Activated B cell treated with CpG ODN at 0.5 μM for 24 hours (primary cell): ENCODE data around the gene UBE2E1. TPM values are rescaled to one million over a fixed set of nuclear protein-coding genes. Genes with fewer than 3 reads are reported as not detected.

ENCODE experiments used
- ATAC-seq: fragments of 200-7000 bp; cut with Tn5 transposase; one replicate; pipeline ENCODE4 v1.10.0; 2021; ENCODE audit warnings: low read depth, mild to moderate bottlenecking, moderate library complexity
- CTCF ChIA-PET: fragments of 350-600 bp; sonication (Branson Sonifier 250); formaldehyde crosslinking; loops from one replicate; lab custom pipeline; 2021; ENCODE audit warnings: antibody characterized with exemption; lab: Charles Lee
- POLR2A ChIA-PET: fragments of 350-600 bp; sonication (Branson Sonifier 250); formaldehyde crosslinking; loops from one replicate; lab custom pipeline; 2021; ENCODE audit warnings: antibody characterized with exemption; lab: Charles Lee
- DNase-seq: peaks from one replicate; pipeline ENCODE4 v3.0.0; 2022
- H3K27ac Mint-ChIP-seq: one replicate; pipeline ENCODE4 v1.8.0; 2020; ENCODE audit warnings: mixed read lengths
- H3K27me3 Mint-ChIP-seq: one replicate; pipeline ENCODE4 v1.8.0; 2021; ENCODE audit warnings: mixed read lengths
- H3K36me3 Mint-ChIP-seq: one replicate; pipeline ENCODE4 v1.8.0; 2021; ENCODE audit warnings: low read depth, mixed read lengths
- H3K4me1 Mint-ChIP-seq: one replicate; pipeline ENCODE4 v1.8.0; 2021; ENCODE audit warnings: mixed read lengths
- H3K4me3 Mint-ChIP-seq: one replicate; pipeline ENCODE4 v1.8.0; 2020; ENCODE audit warnings: mild to moderate bottlenecking, mixed read lengths
- H3K9me3 Mint-ChIP-seq: one replicate; pipeline ENCODE4 v1.8.0; 2020; ENCODE audit warnings: mixed read lengths
- intact Hi-C: fragments of 100-400 bp; cut with micrococcal nuclease; formaldehyde crosslinking; loops from one replicate; pipeline ENCODE4 v1.15.1; 2024
- total RNA-seq: library from RNA; stranded (reverse); gene quantifications from 2 replicates; pipeline ENCODE4 v1.2.3, GENCODE V29; 2022
- TF ChIP-seq, protein P1 (sequence below): fragments of 200-600 bp; IDR thresholded peaks from one replicate; pipeline ENCODE4 v1.8.0; 2022; ENCODE audit warnings: antibody characterized with exemption, mild to moderate bottlenecking

UBE2E1 gene
- total RNA-seq, 1 donor from 2014 or later, result 85.2 TPM

DNA sequence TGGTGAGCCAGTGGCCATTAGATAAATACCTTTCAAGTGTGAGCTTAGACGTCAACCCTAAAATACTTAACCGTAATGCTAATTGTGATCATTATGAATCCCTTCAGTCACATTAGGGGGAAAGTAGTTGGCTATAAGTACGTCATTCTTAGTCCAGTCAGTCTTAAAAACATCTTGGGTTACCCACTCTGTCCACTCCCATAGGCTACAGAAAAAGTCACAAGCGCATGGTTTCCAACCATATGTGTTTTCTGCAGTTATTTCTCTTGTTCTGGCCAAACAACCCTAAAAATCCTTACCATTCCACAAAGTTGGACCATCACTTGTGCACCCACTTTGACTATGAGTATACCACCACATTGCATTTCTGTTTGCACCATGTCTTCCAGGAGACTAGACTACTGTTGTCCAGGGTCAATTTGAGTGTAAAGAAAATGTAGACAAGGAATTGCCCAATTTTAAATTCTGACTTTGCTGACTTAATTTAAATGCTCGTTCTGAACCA is 114.4 kb downstream of the UBE2E1 start:
- ChIA-PET POLR2A (interaction anchor here (1.2 to 5.5 kb wide), 2 partner anchors 25 to 30 kb away, joined by 3 to 124 read pairs; partner anchors contain the start of gene NR1D2), CTCF (no interaction called here)
- H3K36me3 Mint-ChIP-seq, result peaks cover 73% of the 10 kb centered on the region
- DNase-seq (no peak), ATAC-seq (no peak)
- peak overlapping the region; percentile 38 for H3K4me3 Mint-ChIP-seq
- no peaks in the 10 kb centered on the region for H3K9me3 Mint-ChIP-seq
- peaks cover 57% of the 10 kb centered on the region for H3K4me1 Mint-ChIP-seq
- no peaks in the 10 kb centered on the region for H3K27me3 Mint-ChIP-seq
- peak overlapping the region; percentile 2 for H3K27ac Mint-ChIP-seq
- TF ChIP-seq, protein P1, sequence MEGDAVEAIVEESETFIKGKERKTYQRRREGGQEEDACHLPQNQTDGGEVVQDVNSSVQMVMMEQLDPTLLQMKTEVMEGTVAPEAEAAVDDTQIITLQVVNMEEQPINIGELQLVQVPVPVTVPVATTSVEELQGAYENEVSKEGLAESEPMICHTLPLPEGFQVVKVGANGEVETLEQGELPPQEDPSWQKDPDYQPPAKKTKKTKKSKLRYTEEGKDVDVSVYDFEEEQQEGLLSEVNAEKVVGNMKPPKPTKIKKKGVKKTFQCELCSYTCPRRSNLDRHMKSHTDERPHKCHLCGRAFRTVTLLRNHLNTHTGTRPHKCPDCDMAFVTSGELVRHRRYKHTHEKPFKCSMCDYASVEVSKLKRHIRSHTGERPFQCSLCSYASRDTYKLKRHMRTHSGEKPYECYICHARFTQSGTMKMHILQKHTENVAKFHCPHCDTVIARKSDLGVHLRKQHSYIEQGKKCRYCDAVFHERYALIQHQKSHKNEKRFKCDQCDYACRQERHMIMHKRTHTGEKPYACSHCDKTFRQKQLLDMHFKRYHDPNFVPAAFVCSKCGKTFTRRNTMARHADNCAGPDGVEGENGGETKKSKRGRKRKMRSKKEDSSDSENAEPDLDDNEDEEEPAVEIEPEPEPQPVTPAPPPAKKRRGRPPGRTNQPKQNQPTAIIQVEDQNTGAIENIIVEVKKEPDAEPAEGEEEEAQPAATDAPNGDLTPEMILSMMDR, result no peak
- intact Hi-C loops, result no loop called here

DNA sequence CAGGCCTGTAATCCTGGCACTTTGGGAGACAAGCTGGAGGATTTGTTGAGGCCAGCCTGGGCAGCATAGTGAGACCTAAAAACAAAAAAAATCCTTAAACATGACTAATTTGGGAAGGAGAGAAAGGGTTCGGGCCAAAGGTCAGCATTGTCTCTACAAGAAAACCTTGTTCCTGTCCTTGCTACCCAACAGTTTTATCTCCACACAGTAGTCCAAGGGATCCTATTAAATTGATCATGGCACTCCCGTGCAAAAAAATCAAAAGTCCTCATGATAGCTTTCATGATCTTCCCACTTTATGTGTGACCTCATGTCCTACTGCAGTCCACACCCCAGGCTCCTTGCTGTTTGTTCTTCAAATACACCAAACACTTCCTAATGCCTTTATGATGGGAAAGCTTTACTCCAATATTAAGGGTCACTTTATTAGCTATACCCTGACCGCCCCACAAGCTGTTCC is 115.3 kb downstream of the UBE2E1 start:
- peak overlapping the region; percentile 32 for H3K4me3 Mint-ChIP-seq
- CTCF ChIA-PET, result no interaction called here
- H3K27ac Mint-ChIP-seq, result no peak overlapping the region
- ATAC-seq (no peak), DNase-seq (no peak)
- H3K27me3 Mint-ChIP-seq, result no peaks in the 10 kb centered on the region
- H3K36me3 Mint-ChIP-seq, result peaks cover 73% of the 10 kb centered on the region
- H3K9me3 Mint-ChIP-seq, result no peaks in the 10 kb centered on the region
- H3K4me1 Mint-ChIP-seq, result peaks cover 50% of the 10 kb centered on the region
- intact Hi-C loops, result no loop called here
- POLR2A ChIA-PET, result interaction anchor here (0.7 kb wide), 1 partner anchor 242 kb away, joined by 3 read pairs; no protein-coding TSS in a partner anchor
- TF ChIP-seq, protein P1, result no peak

DNA sequence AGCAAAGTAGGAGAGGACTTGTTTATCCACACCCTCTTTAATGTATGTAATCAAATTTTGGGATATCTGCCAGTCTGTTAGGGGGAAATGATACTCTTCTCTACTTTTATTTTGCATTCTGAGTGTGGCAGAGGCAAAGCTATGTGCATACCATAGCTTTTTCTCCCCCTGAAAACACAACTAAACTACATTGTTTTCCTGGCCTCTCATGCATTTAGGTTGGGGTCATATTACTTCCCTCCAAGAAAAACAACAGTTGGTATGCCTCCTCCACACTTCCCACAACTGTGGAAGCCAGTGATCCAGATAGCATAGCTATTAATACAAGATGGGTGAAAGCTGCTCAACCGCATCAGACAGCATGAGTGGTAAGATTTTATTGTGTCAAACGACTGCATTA is 118.0 kb downstream of the UBE2E1 start:
- no peak for ATAC-seq
- intact Hi-C loops, result no loop called here
- H3K9me3 Mint-ChIP-seq, result no peaks in the 10 kb centered on the region
- POLR2A ChIA-PET, result interaction anchor here (1.4 kb wide), 1 partner anchor 23 kb away, joined by 4 read pairs; no protein-coding TSS in a partner anchor
- TF ChIP-seq, protein P1, result no peak
- CTCF ChIA-PET, result interaction anchor here (0.8 kb wide), 2 partner anchors 17 to 21 kb away, joined by 3 to 4 read pairs; no protein-coding TSS in a partner anchor
- H3K27ac Mint-ChIP-seq, result no peak overlapping the region
- peaks cover 53% of the 10 kb centered on the region for H3K36me3 Mint-ChIP-seq
- peaks cover 37% of the 10 kb centered on the region for H3K4me1 Mint-ChIP-seq
- DNase-seq, result no peak
- no peak overlapping the region for H3K4me3 Mint-ChIP-seq
- H3K27me3 Mint-ChIP-seq, result no peaks in the 10 kb centered on the region

DNA sequence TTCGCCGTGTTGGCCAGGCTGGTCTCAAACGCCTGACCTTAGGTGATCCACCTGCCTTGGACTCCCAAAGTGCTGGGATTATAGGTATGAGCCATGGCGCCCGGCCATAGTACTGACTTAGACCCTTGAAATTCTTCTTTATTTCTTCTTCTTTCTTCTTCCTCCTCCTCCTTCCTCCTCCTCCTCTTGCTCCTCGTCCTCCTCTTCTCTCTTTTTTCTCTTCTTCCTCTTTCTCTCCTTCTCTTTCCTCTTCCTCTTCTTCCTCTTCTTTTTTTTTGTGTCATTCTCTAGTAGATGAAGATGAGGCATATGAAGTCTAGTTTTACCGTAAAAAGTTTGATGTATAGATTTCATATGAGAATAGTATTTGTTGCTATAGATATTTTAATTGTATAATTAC is 120.5 kb downstream of the UBE2E1 start:
- Mint-ChIP-seq H3K27me3 (no peaks in the 10 kb centered on the region), H3K36me3 (peaks cover 28% of the 10 kb centered on the region), H3K9me3 (no peaks in the 10 kb centered on the region), H3K27ac (no peak overlapping the region), H3K4me1 (peaks cover 13% of the 10 kb centered on the region), H3K4me3 (no peak overlapping the region)
- ATAC-seq (no peak), DNase-seq (no peak)
- POLR2A ChIA-PET, result interaction anchor here (0.7 kb wide), 1 partner anchor 10 kb away, joined by 3 read pairs; the partner anchor contains the start of genes NKIRAS1 and RPL15
- TF ChIP-seq, protein P1, result no peak
- CTCF ChIA-PET, result no interaction called here
- intact Hi-C loops, result no loop called here

DNA sequence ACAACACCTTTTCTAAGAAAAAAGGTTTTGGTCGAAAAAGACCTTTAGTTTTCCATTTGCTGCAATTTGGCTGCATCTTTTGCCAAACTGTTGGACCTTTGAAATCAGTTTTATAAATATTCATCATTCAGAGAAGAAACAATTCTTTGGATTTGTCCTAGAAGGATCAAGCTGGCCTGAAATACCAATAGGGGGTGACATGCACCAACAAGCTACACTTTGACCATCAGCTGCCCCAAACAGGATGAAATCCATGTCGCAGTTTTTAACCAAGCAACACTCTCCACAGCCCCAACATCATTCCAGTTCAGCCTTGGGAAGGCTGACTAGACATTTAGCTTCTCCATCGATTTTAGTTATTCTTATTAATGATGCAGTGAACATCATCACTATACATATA is 121.0 kb downstream of the UBE2E1 start:
- intact Hi-C loops, result no loop called here
- no peak overlapping the region for H3K27ac Mint-ChIP-seq
- H3K4me1 Mint-ChIP-seq, result peaks cover 15% of the 10 kb centered on the region
- CTCF ChIA-PET, result no interaction called here
- ATAC-seq, result no peak
- H3K4me3 Mint-ChIP-seq, result no peak overlapping the region
- no peaks in the 10 kb centered on the region for H3K27me3 Mint-ChIP-seq
- no peak for DNase-seq
- no peaks in the 10 kb centered on the region for H3K9me3 Mint-ChIP-seq
- TF ChIP-seq, protein P1, result no peak
- H3K36me3 Mint-ChIP-seq, result peaks cover 23% of the 10 kb centered on the region
- POLR2A ChIA-PET, result no interaction called here
